ENCODE measurements around the gene ZNF573. TPM values are rescaled to one million over a fixed set of nuclear protein-coding genes. Genes with fewer than 3 reads are reported as not detected.

ZNF573 gene
- total and polyA plus RNA-seq, 2 donors (not counting 1 experiment from before 2014, with no cell fraction given), result 5.3 to 28.8 TPM

DNA sequence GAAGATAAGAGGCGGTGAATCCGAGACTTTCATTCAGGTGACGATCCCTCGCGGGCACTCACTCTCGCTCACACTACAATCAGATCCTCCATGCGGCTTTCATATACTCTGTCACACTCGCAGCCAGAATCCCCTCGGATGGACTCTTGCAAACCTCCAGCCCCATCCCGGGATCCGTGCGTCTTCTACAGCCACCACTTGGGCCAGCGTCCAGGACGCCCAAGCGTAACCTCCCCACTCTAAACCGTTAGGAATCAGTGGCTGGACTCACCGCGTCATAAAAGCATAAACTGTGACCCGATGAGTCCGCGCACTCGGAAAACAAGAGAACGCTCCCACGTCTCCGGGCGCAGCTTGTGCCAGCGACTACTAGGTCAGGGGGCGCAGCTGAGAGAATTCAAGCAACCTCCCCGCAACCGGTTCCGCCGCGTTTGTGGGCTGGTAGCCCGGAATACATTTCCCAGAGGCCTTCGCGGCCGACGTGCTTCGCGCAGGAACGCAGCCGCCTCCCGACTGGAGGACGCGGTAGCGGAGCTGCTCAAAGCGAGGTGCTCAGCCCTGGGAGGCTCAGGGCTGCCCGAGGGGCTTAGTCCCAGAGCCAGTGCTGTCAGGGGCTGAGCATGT, 87.4 kb downstream of the ZNF573 start:
- ATAC-seq (ENCODE audit: low read depth) (peak; percentile 97), DNase-seq (peak; percentile 90)
- Mint-ChIP-seq H3K27ac (peak overlapping the region; percentile 98), H3K9me3 (ENCODE audit: insufficient read depth) (no peaks in the 10 kb centered on the region), H3K27me3 (no peaks in the 10 kb centered on the region), H3K4me1 (peaks cover 11% of the 10 kb centered on the region), H3K4me3 (peak overlapping the region; percentile 99)
- Histone ChIP-seq H3K4me3 (ENCODE audit: control extremely low read depth in 1 of 5, extremely low read depth in 1 of 5, insufficient read depth in 1 of 5, low read depth in 2 of 5, low read length in 4 of 5) (peak overlapping the region; percentile 53 to 80 (median 68)), H3K4me1 (ENCODE audit: control insufficient read depth in 2 of 2, insufficient read depth in 2 of 2, low read length in 2 of 2) (peaks cover 0 to 4% of the 10 kb centered on the region in 2 donors), H3K27me3 (replicated peaks in 1 of 4; ENCODE audit: control extremely low read depth in 1 of 4, control insufficient read depth in 3 of 4, insufficient read depth in 4 of 4, low read length in 3 of 4) (no peaks in the 10 kb centered on the region), H3K9ac (ENCODE audit: low read length) (peak overlapping the region; percentile 75), H3K9me3 (ENCODE audit: control extremely low read depth in 1 of 3, control insufficient read depth in 2 of 3, insufficient read depth in 1 of 3, low read length in 2 of 3) (peaks cover 0 to 37% (median 0%) of the 10 kb centered on the region in 3 donors), H3K4me2 (replicated peaks; ENCODE audit: low read depth, low read length, poor library complexity, severe bottlenecking) (peak overlapping the region; percentile 72), H2AFZ (ENCODE audit: insufficient read depth, low read depth, low read length, poor library complexity, severe bottlenecking) (peak overlapping the region; percentile 88), H3K36me3 (replicated peaks in 1 of 2; ENCODE audit: control extremely low read depth in 1 of 2, control insufficient read depth in 1 of 2, extremely low read depth in 1 of 2, insufficient read depth in 2 of 2, low read length in 1 of 2) (no peaks in the 10 kb centered on the region), H3K79me2 (ENCODE audit: control insufficient read depth, insufficient read depth, low read length) (no peaks in the 10 kb centered on the region), H4K20me1 (ENCODE audit: control insufficient read depth, insufficient read depth, low read length, poor library complexity, severe bottlenecking) (no peaks in the 10 kb centered on the region), H3K27ac (ENCODE audit: low read length in 2 of 2) (peak overlapping the region; percentile 68 to 74)
- 1% methylated on average over 47 of the region's 48 CpGs for WGBS (ENCODE audit: insufficient coverage)
- POLR2A ChIA-PET, result interaction anchor here (0.6 to 1.2 kb wide), 4 partner anchors 37 to 893 kb away, joined by 3 to 9 read pairs (median 7); partner anchors contain the start of genes ZFP30, ZNF540 and ZNF571
- CTCF ChIA-PET, result interaction anchor here (0.6 to 1.8 kb wide), 2 partner anchors 88 to 374 kb away, joined by 3 to 4 read pairs; partner anchors contain the start of gene ZNF573
- no peak for TF ChIP-seq EZH2 (IDR thresholded peaks at IDR 0.05; ENCODE audit: borderline replicate concordance, insufficient read depth, low read depth, low read length, poor library complexity, severe bottlenecking)
- TF ChIP-seq, protein P1, sequence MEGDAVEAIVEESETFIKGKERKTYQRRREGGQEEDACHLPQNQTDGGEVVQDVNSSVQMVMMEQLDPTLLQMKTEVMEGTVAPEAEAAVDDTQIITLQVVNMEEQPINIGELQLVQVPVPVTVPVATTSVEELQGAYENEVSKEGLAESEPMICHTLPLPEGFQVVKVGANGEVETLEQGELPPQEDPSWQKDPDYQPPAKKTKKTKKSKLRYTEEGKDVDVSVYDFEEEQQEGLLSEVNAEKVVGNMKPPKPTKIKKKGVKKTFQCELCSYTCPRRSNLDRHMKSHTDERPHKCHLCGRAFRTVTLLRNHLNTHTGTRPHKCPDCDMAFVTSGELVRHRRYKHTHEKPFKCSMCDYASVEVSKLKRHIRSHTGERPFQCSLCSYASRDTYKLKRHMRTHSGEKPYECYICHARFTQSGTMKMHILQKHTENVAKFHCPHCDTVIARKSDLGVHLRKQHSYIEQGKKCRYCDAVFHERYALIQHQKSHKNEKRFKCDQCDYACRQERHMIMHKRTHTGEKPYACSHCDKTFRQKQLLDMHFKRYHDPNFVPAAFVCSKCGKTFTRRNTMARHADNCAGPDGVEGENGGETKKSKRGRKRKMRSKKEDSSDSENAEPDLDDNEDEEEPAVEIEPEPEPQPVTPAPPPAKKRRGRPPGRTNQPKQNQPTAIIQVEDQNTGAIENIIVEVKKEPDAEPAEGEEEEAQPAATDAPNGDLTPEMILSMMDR (IDR thresholded peaks at IDR 0.05), result peak; percentile 27
- intact Hi-C loops (cut with micrococcal nuclease), result loop anchor here (1.0 to 5.0 kb wide), 6 partner anchors 27 to 321 kb away; partner anchors contain the start of genes ZFP30, ZNF527, ZNF540 and ZNF569

Small RNA genes within 50 kb of the gene (small RNA-seq; reads per million reads assigned to genes)
- not detected for gene SELENOKP1 (ENCODE audit: insufficient read length, low read depth, low replicate concordance)

Other genes with a start within 250 kb of the ZNF573 start
- gene ZNF571, start 184.8 kb downstream of the ZNF573 start, total RNA-seq, result 10.0 and 13.1 TPM in 2 replicates
- 4.8 and 10.3 TPM in 2 replicates for gene ZNF571, start 184.8 kb downstream of the ZNF573 start, polyA plus RNA-seq
- gene ZNF540, start 184.7 kb downstream of the ZNF573 start, total RNA-seq, result 10.7 and 10.8 TPM in 2 replicates
- 2.2 and 2.9 TPM in 2 replicates for gene ZNF540, start 184.7 kb downstream of the ZNF573 start, polyA plus RNA-seq
- 25.3 and 27.0 TPM in 2 replicates for gene ZFP30, start 124.1 kb downstream of the ZNF573 start, total RNA-seq
- gene ZFP30, start 124.1 kb downstream of the ZNF573 start, polyA plus RNA-seq, result 3.2 and 3.6 TPM in 2 replicates
- gene ZNF607, start 59.8 kb downstream of the ZNF573 start, total RNA-seq, result 19.4 and 21.5 TPM in 2 replicates
- gene ZNF607, start 59.8 kb downstream of the ZNF573 start, polyA plus RNA-seq, result 3.5 and 4.4 TPM in 2 replicates
- 0.07 TPM in 1 of 2 replicates, not detected in the other for gene WDR87, start 127.0 kb upstream of the ZNF573 start, total RNA-seq
- gene WDR87, start 127.0 kb upstream of the ZNF573 start, polyA plus RNA-seq, result not detected in 2 replicates
- 290 and 295 TPM in 2 replicates for gene SIPA1L3, start 127.6 kb upstream of the ZNF573 start, total RNA-seq
- gene SIPA1L3, start 127.6 kb upstream of the ZNF573 start, polyA plus RNA-seq, result 48.3 and 59.5 TPM in 2 replicates